ENCODE results near the gene RFX7.

Gene RFX7

DNA sequence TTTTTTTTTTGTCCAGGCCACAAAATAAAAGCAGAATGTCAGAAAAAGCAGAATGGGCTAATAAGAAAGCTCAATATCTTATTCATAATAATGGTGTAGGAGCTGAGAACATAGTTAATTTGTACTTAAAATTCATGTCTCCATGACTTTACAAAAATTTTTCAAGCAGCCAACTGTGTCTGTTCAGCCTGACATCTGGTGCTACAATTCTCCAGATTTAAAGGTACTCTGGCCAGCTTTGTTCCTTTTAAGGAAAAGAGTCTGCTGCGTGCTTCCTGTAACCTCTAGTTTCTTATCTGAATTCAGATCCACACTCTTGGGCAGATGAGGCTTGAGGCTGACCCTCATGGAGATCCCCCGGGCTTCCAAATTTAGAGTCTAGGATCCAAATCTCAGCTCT, 8.7 kb upstream of the RFX7 start:
- Histone ChIP-seq H3K27ac (ENCODE audit: low read depth, low read length) (no peak overlapping the region), H3K36me3 (ENCODE audit: insufficient read depth, low read length) (no peaks in the 10 kb centered on the region), H3K4me3 (ENCODE audit: low read depth in 1 of 2, low read length in 2 of 2) (no peak overlapping the region), H3K9ac (ENCODE audit: low read length) (no peak overlapping the region), H3K4me1 (ENCODE audit: insufficient read depth, low read length) (no peaks in the 10 kb centered on the region), H3K9me3 (ENCODE audit: low read length) (no peaks in the 10 kb centered on the region), H3K27me3 (ENCODE audit: control insufficient read depth in 1 of 2, insufficient read depth in 2 of 2, low read length in 2 of 2) (no peaks in the 10 kb centered on the region)

GRCh38 chr15:56251315-56252095, 7.8 kb upstream of the RFX7 start:
- no peak overlapping the region for H3K9ac ChIP-seq (ENCODE audit: low read length)

DNA sequence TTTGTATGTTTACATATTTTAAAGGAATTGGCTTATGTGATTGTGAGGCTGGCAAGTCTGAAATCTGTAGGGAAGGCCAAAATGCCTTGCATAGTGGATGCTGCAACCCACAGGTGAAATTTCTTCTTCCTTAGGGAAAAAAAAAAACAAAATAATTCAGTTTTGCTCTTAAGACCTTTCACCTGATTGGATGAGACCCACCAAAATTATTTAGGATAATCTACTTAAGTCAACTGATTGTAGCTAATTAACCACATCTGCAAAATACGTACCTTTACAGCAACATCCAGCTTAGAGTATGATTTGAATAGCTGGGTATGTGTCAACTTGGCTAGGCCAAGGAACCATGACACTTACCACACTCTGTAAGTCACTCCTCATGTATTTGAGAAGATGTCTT, 6.9 kb upstream of the RFX7 start:
- Histone ChIP-seq H3K27me3 (ENCODE audit: control insufficient read depth in 1 of 2, insufficient read depth in 2 of 2, low read length in 2 of 2) (no peaks in the 10 kb centered on the region), H3K36me3 (ENCODE audit: insufficient read depth, low read length) (no peaks in the 10 kb centered on the region), H3K9me3 (ENCODE audit: low read length) (no peaks in the 10 kb centered on the region), H3K4me3 (ENCODE audit: low read depth in 1 of 2, low read length in 2 of 2) (no peak overlapping the region), H3K9ac (ENCODE audit: low read length) (no peak overlapping the region), H3K27ac (ENCODE audit: low read depth, low read length) (no peak overlapping the region), H3K4me1 (ENCODE audit: insufficient read depth, low read length) (peaks cover 2% of the 10 kb centered on the region)

More at GRCh38 chr15:56251315-56252095, 7.8 kb upstream of the RFX7 start:
- no peaks in the 10 kb centered on the region for H3K36me3 ChIP-seq (ENCODE audit: insufficient read depth, low read length)
- H3K9me3 ChIP-seq (ENCODE audit: low read length): no peaks in the 10 kb centered on the region
- H3K27ac ChIP-seq (ENCODE audit: low read depth, low read length): no peak overlapping the region
- no peaks in the 10 kb centered on the region for H3K27me3 ChIP-seq (ENCODE audit: control insufficient read depth in 1 of 2, insufficient read depth in 2 of 2, low read length in 2 of 2)
- H3K4me1 ChIP-seq (ENCODE audit: insufficient read depth, low read length): no peaks in the 10 kb centered on the region
- H3K4me3 ChIP-seq (ENCODE audit: low read depth in 1 of 2, low read length in 2 of 2): no peak overlapping the region

GRCh38 chr15:56249092-56249491, 5.4 kb upstream of the RFX7 start:
- Histone ChIP-seq H3K36me3 (ENCODE audit: insufficient read depth, low read length) (no peaks in the 10 kb centered on the region), H3K27ac (ENCODE audit: low read depth, low read length) (no peak overlapping the region), H3K27me3 (ENCODE audit: control insufficient read depth in 1 of 2, insufficient read depth in 2 of 2, low read length in 2 of 2) (no peaks in the 10 kb centered on the region), H3K9ac (ENCODE audit: low read length) (no peak overlapping the region), H3K4me3 (ENCODE audit: low read depth in 1 of 2, low read length in 2 of 2) (no peak overlapping the region), H3K9me3 (ENCODE audit: low read length) (no peaks in the 10 kb centered on the region), H3K4me1 (ENCODE audit: insufficient read depth, low read length) (peaks cover 13% of the 10 kb centered on the region)

DNA sequence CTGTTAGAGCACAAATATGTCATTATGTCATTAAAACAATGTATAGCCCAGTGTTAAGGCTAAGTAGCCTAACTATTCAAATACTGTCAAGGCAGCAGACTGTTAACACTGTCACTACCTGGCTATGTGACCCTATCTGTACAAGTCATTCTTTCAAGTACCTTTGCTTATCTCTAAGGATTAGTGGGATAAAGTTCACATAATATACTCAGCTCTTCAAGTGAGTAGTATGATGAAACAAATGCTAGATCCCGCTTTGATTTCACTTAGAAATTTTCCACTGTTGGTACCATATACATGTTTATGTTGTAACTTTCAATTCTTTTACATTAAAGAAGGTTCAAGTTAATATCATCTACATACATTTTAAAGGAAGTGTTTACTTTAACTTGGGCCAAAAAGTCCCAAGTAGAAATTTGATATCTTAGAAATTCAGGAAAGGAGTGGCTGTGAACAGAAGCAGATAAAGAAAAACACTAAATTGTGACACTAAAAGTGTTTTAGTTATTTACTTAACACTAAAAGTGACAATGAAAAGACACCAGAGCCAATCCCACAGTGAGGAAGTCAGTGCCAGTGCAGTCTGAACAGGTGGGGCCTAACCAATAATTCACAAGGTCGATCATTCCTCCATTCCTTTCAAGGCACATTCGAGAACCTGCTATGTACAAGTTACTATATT, 4.8 kb upstream of the RFX7 start:
- no peak overlapping the region for H3K9ac ChIP-seq (ENCODE audit: low read length)
- no peaks in the 10 kb centered on the region for H3K36me3 ChIP-seq (ENCODE audit: insufficient read depth, low read length)
- no peak overlapping the region for H3K4me3 ChIP-seq (ENCODE audit: low read depth in 1 of 2, low read length in 2 of 2)
- H3K4me1 ChIP-seq (ENCODE audit: insufficient read depth, low read length): peaks cover 13% of the 10 kb centered on the region
- no peaks in the 10 kb centered on the region for H3K27me3 ChIP-seq (ENCODE audit: control insufficient read depth in 1 of 2, insufficient read depth in 2 of 2, low read length in 2 of 2)
- no peak overlapping the region for H3K27ac ChIP-seq (ENCODE audit: low read depth, low read length)
- no peaks in the 10 kb centered on the region for H3K9me3 ChIP-seq (ENCODE audit: low read length)

DNA sequence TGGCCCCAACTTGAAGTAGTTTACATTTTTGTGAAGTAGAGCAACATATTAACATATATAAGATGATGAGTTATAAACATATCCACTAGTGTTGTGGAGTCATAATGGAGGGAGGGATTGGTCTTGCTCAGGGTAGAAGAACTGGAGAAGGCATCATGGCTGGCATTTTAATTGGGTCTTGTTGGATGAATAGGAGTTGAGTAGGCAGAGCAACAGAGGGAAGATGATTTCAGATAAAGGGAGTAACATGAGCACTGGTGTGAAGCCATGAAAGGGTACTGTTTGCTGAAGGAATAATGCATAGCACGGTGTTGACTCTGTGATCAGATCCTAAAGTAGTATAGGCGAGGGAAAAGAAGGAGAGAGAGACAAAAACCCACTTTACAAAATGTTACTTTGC, 3.6 kb upstream of the RFX7 start:
- Histone ChIP-seq H3K9me3 (ENCODE audit: low read length) (no peaks in the 10 kb centered on the region), H3K4me1 (ENCODE audit: insufficient read depth, low read length) (peaks cover 13% of the 10 kb centered on the region), H3K36me3 (ENCODE audit: insufficient read depth, low read length) (no peaks in the 10 kb centered on the region)

GRCh38 chr15:56245871-56246814, 2.5 kb upstream of the RFX7 start:
- no peaks in the 10 kb centered on the region for H3K36me3 ChIP-seq (ENCODE audit: insufficient read depth, low read length)
- H3K4me1 ChIP-seq (ENCODE audit: insufficient read depth, low read length): peaks cover 23% of the 10 kb centered on the region
- H3K27me3 ChIP-seq (ENCODE audit: control insufficient read depth in 1 of 2, insufficient read depth in 2 of 2, low read length in 2 of 2): no peaks in the 10 kb centered on the region
- no peaks in the 10 kb centered on the region for H3K9me3 ChIP-seq (ENCODE audit: low read length)
- peak overlapping the region; percentile 15 to 48 for H3K4me3 ChIP-seq (ENCODE audit: low read depth in 1 of 2, low read length in 2 of 2)
- no peak overlapping the region for H3K9ac ChIP-seq (ENCODE audit: low read length)
- no peak overlapping the region for H3K27ac ChIP-seq (ENCODE audit: low read depth, low read length)

More for the DNA sequence above, 3.6 kb upstream of the RFX7 start:
- Histone ChIP-seq H3K4me3 (ENCODE audit: low read depth in 1 of 2, low read length in 2 of 2) (no peak overlapping the region), H3K9ac (ENCODE audit: low read length) (no peak overlapping the region), H3K27me3 (ENCODE audit: control insufficient read depth in 1 of 2, insufficient read depth in 2 of 2, low read length in 2 of 2) (no peaks in the 10 kb centered on the region), H3K27ac (ENCODE audit: low read depth, low read length) (no peak overlapping the region)

GRCh38 chr15:56244811-56245576, 1.3 kb upstream of the RFX7 start:
- peak overlapping the region; percentile 70 for H3K27ac ChIP-seq (ENCODE audit: low read depth, low read length)
- peaks cover 26% of the 10 kb centered on the region for H3K4me1 ChIP-seq (ENCODE audit: insufficient read depth, low read length)
- H3K9ac ChIP-seq (ENCODE audit: low read length): no peak overlapping the region
- H3K9me3 ChIP-seq (ENCODE audit: low read length): no peaks in the 10 kb centered on the region
- peak overlapping the region; percentile 40 to 80 for H3K4me3 ChIP-seq (ENCODE audit: low read depth in 1 of 2, low read length in 2 of 2)
- no peaks in the 10 kb centered on the region for H3K27me3 ChIP-seq (ENCODE audit: control insufficient read depth in 1 of 2, insufficient read depth in 2 of 2, low read length in 2 of 2)
- H3K36me3 ChIP-seq (ENCODE audit: insufficient read depth, low read length): no peaks in the 10 kb centered on the region

GRCh38 chr15:56244038-56244810, 545 bp upstream of the RFX7 start:
- Histone ChIP-seq H3K9ac (ENCODE audit: low read length) (peak overlapping the region; percentile 41), H3K9me3 (ENCODE audit: low read length) (no peaks in the 10 kb centered on the region), H3K4me1 (ENCODE audit: insufficient read depth, low read length) (peaks cover 26% of the 10 kb centered on the region), H3K4me3 (ENCODE audit: low read depth in 1 of 2, low read length in 2 of 2) (peak overlapping the region; percentile 40 to 80), H3K27ac (ENCODE audit: low read depth, low read length) (peak overlapping the region; percentile 82), H3K36me3 (ENCODE audit: insufficient read depth, low read length) (no peaks in the 10 kb centered on the region), H3K27me3 (ENCODE audit: control insufficient read depth in 1 of 2, insufficient read depth in 2 of 2, low read length in 2 of 2) (no peaks in the 10 kb centered on the region)

GRCh38 chr15:56242576-56243162, 1.0 kb downstream of the RFX7 start:
- Histone ChIP-seq H3K9ac (ENCODE audit: low read length) (peak overlapping the region; percentile 31), H3K27ac (ENCODE audit: low read depth, low read length) (peak overlapping the region; percentile 24)

More at GRCh38 chr15:56242576-56243162, 1.0 kb downstream of the RFX7 start:
- Histone ChIP-seq H3K9me3 (ENCODE audit: low read length) (no peaks in the 10 kb centered on the region), H3K36me3 (ENCODE audit: insufficient read depth, low read length) (no peaks in the 10 kb centered on the region), H3K27me3 (ENCODE audit: control insufficient read depth in 1 of 2, insufficient read depth in 2 of 2, low read length in 2 of 2) (no peaks in the 10 kb centered on the region), H3K4me1 (ENCODE audit: insufficient read depth, low read length) (peaks cover 26% of the 10 kb centered on the region), H3K4me3 (ENCODE audit: low read depth in 1 of 2, low read length in 2 of 2) (peak overlapping the region; percentile 47 to 78)
